ENCODE results near the gene NRG2.

- TF ChIP-seq POLR2A (IDR thresholded peaks at IDR 0.05; ENCODE audit: low read depth, low read length) (no peak), POLR2AphosphoS5 (IDR thresholded peaks at IDR 0.05; ENCODE audit: low read depth, low read length) (no peak), TAF1 (IDR thresholded peaks at IDR 0.05; ENCODE audit: borderline replicate concordance, low read depth, low read length) (no peak)
These were observed 147.5 kb downstream of the NRG2 start for GRCh38 chr5:139895647-139896046.
